Measurements from ENCODE around the gene RCL1.

- TF ChIP-seq CTCF (IDR thresholded peaks at IDR 0.05; ENCODE audit: low read length) = no peak
- no peak for TF ChIP-seq EZH2 (optimal IDR thresholded peaks at IDR 0.05; ENCODE audit: low read depth, low read length)
- no peak for TF ChIP-seq EZH2phosphoT487 (IDR thresholded peaks at IDR 0.05; ENCODE audit: low read length)
Observed at GRCh38 chr9:4838189-4838546, 45.4 kb downstream of the RCL1 start.
